GM21825 (cell line): ENCODE measurements around the gene SSR1.
"Not testable (repeated sequence)": the region's sequence is repeated elsewhere in the genome, so short reads cannot be mapped to it uniquely, and the experiment has no call there.

Experiments
- ATAC-seq: cut with Tn5 transposase; IDR thresholded peaks from one replicate; pipeline ENCODE4 v1.9.1; 2021; ENCODE audit warnings: mild to moderate bottlenecking, moderate library complexity; ENCODE audit not compliant: unreplicated experiment

Gene SSR1

DNA sequence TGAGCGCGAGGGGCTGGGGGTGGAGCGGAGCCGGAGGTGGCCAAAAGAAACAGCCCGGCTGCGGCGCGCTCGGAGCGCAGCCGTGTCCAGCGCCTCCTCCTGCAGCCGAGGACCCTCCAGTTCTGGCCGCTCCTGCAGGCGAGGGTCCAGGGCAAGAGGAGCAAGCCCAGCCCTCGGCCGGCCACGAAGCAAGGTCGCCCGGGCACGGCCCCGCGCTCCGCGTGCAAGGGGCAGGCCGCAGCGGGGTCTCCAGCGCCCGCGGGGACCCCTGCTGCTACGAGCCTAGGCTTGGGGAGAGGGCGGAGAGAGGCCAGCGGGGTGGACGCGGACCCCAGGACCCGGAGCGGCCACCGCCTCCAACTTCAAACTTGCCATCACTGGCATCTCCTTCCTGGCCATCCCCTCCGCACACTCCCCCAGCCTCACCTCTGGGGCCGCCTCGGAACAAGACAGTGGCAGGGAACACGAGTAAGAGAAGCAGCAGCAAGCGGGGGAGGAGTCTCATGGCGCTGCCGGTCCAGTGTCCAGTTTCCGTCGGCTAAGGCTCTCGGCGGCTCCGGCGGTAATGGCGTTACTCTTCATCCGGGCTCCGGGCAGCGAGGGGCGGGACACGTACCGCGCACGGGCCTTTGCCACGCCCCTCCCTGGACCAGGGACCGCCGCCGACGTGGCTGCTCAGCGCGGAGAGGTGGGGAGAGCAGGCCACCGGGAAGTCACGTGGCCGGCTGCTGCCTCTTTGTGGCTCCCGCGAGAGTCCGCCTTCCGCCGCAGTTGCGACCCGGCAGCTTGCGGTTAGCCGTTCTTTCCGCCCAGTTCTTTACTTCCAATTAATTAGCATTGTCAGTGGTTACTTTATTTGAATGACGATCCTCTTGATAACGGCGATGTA is at the start of gene SSR1:
Gene SSR1, minus strand, starts transcription at position 584 of the 889 bp plus-strand sequence. Its CDS starts 79 bp downstream, at position 505.
- peak; percentile 97 for ATAC-seq

DNA sequence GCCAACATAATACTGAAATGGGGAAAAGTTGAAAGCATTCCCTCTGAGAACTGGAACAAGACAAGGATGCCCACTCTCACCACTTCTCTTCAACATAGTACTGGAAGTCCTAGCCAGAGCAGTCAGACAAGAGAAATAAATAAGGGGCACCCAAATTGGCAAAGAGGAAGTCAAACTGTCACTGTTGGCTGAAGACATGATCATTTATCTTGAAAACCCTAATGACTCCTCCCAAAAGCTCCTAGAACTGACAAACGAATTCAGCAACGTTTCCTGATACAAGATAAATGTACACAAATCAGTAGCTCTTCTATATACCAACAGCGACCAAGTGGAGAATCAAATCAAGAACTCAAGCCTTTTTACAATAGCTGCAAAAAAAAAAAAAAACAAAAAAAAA is 38.9 kb upstream of the SSR1 start:
- ATAC-seq = not testable (repeated sequence)

DNA sequence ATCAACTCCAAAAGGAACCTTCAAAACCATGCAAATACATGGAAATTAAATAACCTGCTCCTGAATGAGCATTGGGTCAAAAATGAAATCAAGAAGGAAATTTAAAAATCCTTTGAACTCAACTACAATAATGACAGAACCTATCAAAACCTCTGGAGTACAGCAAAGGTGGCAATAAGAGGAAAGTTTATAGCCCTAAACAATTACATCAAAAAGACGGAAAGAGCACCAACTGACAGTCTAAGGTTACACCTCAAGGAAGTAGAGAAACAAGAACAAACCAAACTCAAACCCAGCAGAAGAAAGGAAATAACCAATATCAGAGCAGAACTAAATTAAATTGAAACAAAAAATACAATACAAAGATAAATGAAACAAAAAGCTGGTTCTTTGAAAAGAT is 37.6 kb upstream of the SSR1 start:
- ATAC-seq = not testable (repeated sequence)

DNA sequence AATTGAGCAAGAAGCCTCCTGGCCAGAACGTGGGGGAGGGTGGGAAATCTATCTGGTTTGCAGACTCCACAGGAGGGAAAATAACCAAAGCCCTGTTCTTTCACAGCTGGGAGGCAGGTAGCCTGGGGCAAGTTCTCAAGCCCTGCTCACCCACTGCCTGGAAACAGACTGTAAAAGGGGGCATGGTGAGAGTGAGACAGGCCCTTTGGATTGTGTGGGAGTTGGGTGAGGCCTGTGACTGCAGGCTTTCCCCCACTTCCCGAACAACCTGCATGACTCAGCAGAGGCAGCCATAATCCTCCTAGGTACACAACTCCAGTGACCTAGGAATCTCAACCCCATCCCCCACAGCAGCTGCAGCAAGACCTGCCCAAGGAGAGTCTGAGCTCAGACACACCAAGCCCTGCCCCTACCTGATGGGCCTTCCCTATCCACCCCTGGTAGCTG is 34.6 kb upstream of the SSR1 start:
- ATAC-seq = not testable (repeated sequence)

DNA sequence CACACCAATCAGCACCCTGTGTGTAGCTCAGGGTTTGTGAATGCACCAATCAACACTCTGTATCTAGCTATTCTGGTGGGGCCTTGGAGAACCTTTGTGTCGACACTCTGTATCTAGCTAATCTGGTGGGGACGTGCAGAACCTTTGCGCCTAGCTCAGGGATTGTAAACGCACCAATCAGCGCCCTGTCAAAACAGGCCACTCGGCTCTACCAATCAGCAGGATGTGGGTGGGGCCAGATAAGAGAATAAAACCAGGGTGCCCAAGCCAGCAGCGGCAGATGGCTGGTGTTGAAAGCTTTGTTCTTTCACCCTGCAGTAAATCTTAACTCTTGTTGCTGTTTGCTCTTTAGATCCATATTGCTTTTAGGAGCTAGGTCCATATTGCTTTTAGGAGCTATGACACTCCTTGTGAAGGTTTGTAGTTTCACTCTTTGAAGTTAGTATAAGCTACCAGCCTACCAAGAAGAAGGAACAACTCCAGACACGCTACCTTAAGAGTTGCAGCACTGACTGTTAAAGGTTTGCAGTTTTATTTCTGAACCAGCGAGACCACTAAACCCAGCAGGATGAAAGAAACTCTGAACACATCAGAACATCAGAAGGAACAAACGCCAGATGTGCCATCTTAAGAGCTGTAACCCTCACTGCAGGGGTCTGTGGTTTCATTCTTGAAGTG is 31.9 kb upstream of the SSR1 start:
- ATAC-seq = not testable (repeated sequence)

DNA sequence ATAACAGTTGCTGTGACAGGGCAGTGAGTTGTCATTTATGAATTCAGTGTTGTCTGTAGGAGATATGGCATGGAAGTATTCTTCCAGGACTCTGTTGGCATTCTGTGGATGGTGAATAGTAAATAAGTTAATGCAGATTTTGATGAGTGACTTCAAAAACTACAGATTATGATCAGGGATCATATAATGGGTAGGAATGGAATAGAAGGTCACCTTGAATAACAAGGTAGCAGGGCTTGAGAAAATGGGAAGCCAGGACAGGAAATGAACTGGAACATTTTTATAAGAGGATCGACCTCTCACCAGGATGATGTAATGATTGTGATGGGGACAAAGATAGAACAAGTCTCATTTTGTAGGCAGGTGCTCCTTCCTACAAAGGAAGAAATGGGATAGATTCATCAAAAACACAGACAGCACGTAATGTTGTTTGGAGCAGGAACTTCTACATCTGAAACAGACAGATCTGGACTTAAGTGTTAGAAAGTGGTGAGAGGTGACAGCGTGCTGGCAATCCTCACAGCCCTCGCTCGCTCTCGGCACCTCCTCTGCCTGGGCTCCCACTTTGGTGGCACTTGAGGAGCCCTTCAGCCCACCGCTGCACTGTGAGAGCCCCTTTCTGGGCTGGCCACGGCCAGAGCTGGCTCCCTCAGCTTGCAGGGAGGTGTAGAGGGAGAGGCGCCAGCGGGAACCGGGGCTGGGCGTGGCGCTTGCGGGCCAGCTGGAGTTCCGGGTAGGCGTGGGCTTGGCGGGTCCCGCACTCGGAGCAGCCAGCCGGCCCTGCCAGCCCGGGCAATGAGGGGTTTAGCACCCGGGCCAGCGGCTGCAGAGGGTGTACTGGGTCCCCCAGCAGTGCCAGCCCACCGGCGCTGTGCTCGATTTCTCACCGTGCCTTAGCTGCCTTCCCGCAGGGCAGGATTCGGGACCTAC is 30.8 kb upstream of the SSR1 start:
- ATAC-seq = no peak

DNA sequence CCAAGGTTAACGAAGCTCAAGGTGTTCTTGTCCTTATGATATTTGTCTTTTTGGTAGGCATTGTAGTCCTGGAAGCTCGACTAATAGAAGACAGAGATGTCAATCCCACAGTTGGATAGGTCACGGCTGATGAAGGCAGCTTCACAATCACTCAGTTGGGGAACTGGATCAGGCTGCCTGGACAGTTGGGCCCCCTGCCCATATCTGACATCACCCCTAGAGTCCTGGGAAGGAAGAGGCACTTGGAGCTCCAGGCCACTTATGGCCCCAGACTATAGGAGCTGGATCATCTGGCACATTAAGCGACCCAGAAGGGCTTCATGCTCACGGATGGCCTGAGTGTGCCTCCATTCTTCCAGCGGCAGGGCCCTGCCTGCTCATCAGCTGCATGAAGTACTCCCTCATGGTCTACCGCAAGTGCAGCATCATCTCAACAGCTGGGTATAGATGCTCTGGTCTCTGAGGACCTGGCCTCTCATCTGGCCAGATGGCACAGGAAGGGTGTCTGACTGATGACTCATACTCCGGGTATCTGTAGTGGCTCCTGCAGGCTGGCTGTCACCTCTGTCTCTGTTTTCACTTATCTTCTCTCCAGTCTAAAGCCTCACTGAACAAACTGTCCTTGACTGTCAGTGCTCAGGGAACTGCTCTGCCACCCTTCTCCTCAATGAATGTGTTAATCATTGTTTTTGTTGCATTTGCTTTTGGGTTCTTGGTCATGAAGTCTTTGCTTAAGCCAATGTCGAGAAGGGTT is 29.2 kb upstream of the SSR1 start:
- peak; percentile 73 for ATAC-seq

DNA sequence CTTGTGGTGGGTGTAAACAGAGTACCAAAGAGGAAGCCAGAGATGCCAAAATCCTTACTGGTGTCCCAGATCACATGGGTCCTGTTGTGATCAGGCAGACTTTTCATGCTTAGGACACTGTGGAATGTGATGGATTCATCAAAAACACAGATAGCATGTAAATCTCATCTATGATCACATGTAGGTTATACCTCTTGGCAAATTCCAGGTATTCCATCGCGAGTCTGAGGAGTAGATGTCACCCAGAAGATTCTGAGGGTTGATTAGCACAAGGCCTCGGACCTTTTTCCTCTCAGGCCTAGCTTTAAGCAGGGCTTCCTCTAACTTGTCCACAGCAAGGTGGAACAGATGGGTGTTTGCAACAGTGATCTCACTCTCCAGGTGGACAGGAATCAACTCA is 28.3 kb upstream of the SSR1 start:
- ATAC-seq = no peak

DNA sequence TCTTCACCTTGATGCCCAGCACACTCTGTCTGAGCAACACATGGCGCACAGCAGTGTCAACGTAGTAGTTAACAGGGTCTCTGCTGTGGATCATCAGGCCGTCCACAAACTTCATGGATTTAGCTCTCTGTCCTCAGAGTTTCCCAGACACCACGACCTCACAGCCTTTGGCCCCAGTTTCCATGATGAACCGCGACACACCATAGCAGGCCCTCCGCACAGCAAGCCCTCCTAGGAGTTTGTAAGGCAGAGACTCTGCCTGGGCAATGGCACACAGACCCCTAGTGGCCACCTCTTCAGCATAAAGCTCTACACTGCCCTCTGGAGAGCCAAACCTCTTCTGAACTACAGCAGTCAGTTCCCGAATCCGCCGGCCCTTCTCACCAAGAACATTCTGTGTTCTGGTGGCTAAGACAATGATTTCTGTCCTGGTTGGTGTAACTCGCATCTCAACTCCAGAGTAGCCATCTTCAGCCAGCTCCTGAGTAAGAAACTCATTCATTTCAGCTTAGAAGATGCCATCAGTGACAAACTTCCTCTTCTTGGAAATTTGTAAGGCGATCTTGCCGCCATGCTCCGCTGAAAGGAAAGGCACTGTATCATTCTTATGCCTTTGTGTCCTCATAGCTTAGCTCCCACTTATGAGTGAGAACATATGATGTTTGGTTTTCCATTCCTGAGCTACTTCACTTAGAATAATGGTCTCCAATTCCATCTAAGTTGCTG is 26.2 kb upstream of the SSR1 start:
- not testable (repeated sequence) for ATAC-seq

DNA sequence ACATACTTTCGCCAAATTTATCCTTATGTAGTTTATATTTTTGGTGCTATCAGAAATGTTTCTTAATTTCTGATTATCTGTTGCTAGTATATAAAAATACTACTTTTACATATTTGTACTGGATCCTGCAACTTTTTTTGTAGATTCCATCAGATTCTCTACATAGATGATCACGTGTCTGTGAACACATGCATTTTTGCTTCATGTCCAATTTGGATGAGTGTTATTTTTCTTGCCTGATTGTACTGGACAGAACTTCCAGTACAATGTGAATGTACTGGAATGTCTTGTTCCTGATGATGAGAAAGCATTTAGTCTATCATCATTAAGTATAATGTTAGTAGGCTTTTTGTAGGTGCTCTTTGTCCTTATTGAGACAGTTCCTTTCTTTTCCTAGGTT is 25.0 kb upstream of the SSR1 start:
- no peak for ATAC-seq

DNA sequence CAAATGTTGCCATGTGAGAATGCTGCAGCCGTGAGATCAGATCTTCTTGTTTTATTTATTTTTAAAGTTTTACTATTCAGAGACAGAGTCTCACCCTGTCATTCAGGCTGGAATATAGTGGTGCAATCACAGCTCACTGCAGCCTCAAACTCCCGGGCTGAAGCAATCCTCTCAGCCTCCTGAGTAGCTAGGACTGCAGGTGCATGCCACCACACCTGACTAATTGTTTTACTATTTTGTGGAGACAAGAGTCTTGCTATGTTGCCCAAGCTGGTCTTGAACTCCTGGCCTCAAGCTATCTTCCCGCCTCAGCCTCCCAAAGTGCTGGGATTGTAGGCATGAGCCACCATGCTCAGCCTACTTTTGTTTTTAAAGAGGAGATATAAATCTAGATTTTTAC is 22.5 kb upstream of the SSR1 start:
- no peak for ATAC-seq

DNA sequence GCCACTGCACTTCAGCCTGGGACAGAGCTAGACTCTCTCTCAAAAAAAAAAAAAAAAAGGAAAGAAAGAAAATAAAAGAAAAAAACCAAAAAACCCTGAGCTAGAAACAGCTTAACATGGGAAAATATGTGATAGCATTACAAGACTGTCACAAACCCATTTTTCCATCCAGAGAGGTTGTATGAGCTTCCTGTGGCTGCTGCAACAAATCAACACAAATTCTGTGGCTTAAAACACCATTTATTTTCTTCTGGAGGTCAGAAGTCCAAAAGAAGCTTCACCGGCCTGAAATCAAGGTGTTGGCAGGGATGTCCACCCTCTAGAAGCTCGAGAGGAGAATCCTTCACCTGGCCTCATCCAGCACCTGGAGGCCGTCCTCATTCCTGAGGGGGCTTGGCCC is 21.7 kb upstream of the SSR1 start:
- no peak for ATAC-seq

DNA sequence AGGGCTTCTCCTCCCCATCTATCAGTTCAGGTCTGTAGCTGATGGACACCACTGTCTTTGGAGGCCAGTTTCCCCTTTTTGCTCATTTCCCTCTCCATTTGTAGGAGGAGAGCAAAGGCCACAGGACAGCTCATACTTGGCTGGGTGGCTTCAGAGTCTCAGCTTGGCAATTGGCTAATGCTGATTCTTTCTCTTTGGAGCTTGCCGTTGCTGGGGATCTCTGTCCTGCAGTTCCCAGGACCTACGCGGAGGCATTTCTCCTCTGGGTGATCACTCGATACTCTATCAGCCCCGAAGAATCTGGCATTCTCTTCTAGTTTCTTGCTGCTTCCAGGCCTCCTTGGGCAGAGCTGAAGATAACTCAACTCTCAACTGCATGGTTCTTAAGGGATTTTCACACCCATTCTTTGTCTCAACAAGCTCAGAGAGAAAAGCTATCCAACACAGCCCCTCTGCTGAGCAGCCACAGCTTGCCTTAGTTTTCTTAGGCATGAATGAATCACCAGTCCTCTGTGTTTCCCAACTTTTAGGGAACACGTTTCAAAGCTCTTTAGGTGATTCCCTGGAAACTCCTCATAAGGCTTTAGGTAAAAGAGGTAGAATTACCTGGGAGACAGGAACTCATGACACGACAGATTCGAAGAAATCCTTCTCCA is 19.2 kb upstream of the SSR1 start:
- no peak for ATAC-seq

DNA sequence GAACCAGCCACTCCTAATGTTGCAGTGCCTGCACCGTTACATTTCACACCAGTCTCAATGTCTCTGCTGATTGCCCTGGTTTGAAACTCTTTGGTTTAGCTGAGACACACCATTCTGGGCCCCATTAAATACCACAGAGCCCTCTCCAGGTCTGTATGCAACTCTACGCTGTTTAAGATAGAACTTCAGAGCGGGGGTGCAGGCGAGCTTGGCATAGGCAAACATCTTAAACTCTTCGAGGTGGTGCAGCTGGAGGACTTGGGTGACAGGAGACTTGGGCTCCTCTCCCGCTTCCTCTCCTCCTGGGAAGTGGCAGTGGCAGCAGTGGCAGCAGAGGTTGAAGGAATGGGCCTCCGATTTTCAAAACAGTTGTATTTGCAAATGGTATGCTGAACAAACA is 18.5 kb upstream of the SSR1 start:
- ATAC-seq = no peak

DNA sequence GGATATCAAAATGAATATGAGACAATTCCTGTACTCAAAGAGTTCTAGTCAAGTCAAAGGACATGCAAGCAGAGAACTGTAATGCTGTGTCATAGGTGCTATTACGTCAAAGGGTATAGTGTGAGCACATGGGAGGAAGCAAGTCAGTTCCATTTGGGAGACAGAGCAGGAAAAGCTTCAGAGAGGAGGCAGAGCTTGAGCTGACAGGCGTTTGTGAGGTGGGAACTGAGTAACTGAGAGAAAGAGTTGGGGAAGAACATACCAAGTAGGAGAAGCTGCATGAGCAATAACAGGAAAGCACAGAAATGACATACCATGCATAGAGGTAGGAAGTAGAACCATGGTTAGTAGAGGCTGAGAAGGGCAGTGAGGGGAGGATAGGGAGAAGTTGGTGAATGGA is 15.2 kb upstream of the SSR1 start:
- no peak for ATAC-seq

DNA sequence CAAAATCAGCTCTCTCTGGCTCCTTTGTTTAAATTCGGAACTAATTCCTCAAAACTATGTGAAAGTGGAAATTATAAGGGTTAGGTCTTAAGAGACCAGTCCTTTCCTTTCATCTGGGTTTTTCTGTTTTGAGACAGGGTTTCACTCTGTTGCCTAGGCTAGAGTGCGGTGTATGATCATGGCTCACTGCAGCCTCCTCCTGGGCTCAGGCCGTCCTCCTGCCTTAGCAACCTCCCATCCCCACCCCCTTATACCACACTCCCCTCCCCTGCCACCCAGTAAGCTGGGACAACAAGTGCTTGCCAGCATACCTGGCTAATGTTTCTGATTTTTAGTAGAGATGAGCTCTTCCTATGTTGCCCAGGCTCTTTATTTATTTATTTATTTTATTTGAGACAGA is 12.8 kb upstream of the SSR1 start:
- ATAC-seq = no peak

DNA sequence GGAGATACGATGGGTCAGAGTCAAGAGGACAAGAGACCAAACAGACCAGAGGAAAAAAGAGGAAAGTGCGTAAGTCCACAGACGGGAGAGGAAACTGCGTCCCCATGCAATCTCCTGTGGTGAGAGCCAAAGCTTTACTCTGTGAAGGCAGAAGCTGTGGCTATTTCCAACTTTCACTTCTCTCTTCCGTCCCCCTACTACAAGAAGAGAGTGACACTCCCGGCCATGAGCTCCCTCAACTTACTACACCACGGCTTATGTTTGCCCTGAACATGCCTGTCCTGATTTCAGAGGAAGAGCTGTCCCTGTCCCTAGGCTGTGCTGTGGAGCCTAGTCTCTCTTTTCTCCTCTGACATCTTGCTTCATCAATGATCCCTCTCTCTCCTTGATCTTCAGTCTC is 11.5 kb upstream of the SSR1 start:
- ATAC-seq = no peak

DNA sequence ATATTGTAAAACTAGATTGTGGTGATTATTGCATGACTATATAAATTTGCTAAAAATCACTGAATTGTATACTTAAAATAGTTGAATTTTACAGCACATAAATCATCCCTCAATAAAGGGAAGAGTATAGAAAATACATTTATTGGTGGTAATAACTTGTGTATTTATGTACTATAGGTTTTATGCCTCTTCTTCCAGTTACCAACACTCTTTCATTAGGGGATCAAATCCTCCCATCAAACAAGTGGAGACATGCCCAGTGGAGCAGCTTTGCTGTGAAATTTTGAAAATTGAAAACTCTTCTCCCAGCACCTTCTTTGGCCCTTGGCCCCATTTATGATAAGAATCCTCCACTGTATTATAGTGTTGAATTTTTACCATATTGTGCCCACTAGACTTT is 10.1 kb upstream of the SSR1 start:
- no peak for ATAC-seq

DNA sequence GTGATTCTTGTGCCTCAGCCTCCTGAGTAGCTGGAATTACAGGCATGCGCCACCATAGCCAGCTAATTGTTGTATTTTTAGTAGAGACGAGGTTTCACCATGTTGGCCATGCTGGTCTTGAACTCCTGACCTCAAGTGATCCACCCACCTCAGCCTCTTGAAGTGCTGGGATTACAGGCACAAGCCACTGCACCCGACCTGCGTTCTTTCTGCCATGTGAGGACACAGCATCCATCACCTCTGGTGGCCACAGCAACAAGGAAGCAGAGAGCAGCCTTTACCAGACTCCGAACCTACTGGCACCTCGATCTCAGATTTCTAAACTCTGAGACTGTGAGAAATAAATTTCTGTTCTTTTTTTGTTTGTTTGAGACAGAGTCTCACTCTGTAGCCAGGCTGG is 8.9 kb upstream of the SSR1 start:
- not testable (repeated sequence) for ATAC-seq
